ENCODE measurements around the gene DUSP28. TPM values are rescaled to one million over a fixed set of nuclear protein-coding genes. Genes with fewer than 3 reads are reported as not detected.

Gene DUSP28
- total RNA-seq, 1 experiment from 2014 or later: 8.0 TPM

DNA sequence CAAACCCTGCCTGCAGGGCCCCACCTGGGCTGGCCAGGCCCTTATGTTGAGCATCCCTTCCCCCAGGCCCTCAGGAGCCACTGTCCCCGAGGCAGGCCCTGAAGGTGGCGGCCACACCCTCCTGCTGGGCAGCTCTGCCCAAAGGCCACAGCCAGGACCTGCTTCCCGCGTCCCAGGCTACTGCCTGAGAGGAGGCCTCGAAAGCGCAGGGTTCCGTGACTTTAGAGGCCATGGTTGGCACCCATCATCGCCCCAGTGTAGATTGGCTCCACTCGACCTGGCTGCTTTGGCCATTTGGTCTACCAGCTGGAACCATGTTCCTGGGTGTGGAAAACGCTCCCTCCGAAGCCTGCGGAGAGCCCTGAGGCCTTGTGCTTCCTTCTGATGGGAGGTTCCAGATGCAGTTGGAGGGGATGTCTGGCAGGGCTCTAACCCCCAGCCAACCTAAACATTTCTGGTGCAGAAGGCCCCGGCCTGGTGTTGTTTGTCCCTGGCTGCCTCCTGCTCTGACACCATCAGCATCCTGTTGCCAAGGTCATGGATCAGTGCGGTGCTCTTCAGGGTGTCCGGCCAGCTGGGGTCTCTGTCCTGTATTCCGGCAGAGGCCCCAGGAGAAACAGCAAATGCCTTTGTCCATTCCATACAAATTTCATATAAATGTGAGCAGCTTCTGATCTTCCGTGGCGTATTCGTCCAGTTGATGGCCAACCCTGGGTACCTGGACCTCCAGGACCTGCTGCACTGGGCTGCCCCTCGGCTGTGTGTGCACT is 41.1 kb downstream of the DUSP28 start:
- in situ Hi-C loops (cut with HindIII; ENCODE audit: low pct_unique_long_range_greater_than_20kb, low sequenced_read_pairs): no loop called here
- DNase-seq (ENCODE audit: low read depth, low spot score): no peak

DNA sequence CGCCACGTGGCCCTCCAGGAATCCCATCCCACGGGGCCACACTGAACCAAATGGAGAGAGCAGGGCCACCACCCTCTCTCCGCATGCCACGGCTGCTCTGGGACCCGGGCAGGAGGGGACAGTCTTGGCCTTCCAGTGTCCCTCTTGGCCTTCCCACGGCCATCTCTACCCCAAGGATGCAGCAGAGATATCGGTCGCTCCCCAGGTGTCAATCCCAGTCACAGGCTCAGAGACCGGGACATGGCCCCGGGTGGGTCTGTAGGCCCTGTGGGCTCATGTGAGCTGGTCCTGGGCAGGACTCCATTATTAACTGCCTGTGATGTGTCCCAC is 41.6 kb downstream of the DUSP28 start:
- in situ Hi-C loops (cut with HindIII; ENCODE audit: low pct_unique_long_range_greater_than_20kb, low sequenced_read_pairs): no loop called here
- no peak for DNase-seq (ENCODE audit: low read depth, low spot score)

DNA sequence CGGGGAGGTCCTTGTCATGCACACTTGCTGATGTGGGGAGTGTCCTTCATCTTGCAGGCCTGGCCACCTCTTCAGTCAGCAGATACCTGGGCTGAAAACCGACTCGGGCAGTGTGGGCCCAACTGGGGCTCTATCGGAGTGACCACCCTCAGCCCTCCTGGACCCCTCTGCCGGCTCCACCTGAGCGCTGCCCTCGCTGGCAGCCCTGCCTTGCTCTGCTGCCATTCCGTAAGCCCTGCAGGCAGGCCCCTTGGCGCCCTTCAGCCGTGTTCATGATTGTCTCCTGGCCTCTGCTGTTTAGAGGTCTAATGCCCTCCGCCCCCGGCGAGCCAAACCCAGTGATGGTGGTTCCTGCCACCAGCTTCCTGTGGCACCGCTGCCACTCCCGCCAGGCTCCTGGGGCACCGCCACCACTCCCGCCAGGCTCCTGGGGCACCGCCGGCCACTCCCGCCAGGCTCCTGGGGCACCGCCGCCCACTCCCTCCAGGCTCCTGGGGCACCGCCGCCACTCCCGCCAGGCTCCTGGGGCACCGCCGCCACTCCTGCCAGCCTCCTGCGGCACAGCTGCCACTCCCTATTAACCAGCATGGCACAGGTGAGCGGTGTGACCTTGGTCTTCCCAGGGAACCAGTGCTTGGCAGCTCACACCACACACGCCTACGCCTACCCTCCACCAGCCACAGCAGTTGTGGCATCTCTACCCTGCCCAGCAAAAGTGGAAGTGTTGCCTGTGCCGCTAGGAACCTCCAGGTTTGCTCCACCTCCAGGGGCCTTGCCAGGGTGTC is 42.3 kb downstream of the DUSP28 start:
- in situ Hi-C loops (cut with HindIII; ENCODE audit: low pct_unique_long_range_greater_than_20kb, low sequenced_read_pairs): no loop called here
- DNase-seq (ENCODE audit: low read depth, low spot score): no peak

DNA sequence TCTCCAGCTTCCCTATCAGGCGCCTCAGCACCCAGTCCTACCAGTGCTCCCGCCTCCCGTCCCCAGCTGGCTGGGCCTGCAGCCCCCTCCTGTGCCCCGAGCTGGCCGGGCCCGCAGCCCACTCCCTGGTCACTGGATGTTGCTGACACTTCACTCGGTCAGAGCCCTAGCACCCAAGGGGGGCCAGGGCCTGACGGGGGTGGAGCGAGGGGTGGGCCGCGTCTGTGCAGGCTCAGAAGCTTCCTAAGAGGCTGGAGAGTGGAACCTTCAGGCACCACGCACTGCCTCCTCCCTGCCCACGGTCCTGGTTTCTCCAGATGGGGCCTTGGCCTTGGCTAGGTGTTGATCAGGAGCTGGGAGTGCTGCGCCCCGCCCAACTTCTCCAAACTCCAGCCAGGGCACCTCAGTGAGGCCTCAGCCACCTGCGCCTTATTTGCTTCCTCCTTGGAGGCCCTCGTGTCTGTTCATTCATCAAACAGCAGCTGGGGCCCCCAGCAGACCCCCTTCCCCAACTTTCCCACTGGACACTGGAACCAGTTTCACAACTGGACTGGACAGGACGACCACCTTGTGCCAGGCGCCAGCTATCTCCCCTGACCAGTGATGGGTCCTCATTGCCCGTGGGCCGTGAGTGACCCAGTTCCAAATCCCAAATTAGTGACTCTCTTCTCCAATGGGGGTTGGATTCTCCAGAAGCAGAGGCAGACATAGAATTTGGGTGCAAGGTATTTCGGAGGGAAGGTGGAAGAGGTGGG is 43.1 kb downstream of the DUSP28 start:
- no peak for DNase-seq (ENCODE audit: low read depth, low spot score)
- in situ Hi-C loops (cut with HindIII; ENCODE audit: low pct_unique_long_range_greater_than_20kb, low sequenced_read_pairs): no loop called here

DNA sequence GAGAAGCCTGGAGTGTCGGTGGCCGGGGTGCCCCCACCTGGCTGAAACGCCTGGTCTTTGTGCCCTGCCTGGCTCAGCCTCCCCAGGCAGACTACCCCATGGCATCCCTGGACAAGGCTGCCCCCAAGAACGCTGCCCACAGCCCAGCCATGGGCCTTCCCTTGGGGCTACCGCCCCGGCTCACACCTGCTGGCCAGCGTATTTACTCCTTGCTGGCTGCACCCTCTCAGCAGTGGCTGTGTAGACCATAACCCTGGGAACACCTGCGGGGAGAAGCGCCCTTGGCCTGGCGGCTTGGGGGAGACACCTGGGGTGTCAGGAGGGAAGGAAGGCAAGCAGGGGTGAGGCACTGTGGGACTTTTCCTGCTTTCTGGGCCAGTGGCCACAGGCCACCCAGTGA is 43.7 kb downstream of the DUSP28 start:
- in situ Hi-C loops (cut with HindIII; ENCODE audit: low pct_unique_long_range_greater_than_20kb, low sequenced_read_pairs): no loop called here
- no peak for DNase-seq (ENCODE audit: low read depth, low spot score)

DNA sequence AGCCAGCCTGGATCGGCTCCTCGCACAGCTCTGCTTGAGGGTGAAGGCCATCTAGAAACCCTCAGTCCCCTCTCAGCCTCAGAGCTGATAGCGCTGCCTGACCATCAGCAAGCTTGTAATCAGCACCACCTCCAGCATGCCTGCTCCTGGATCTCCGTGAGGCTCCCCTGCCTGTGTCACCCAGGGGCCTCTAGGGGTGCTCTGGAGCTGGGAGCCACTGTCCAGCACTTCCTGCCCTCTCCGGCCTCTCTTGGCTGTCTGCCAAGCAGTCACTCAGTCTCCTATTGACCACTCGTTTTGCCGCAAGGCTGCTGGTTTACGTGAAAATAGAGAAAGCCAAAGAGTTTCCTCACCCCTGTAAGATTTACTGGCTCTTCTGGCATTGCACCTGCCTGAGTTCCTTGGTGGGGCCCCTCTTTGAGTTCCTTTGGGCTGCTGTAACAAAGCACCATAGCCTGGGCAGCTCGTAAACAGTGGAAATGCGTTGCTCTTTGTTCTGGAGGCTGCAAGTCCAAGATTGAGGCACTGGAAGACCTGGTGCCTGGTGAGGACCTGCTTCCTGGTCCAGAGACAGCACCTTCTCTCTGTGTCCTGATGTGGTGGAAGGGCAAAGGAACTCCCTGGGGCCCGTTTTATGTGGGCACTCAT is 44.3 kb downstream of the DUSP28 start:
- peak; percentile 75 for DNase-seq (ENCODE audit: low read depth, low spot score)
- in situ Hi-C loops (cut with HindIII; ENCODE audit: low pct_unique_long_range_greater_than_20kb, low sequenced_read_pairs): no loop called here

DNA sequence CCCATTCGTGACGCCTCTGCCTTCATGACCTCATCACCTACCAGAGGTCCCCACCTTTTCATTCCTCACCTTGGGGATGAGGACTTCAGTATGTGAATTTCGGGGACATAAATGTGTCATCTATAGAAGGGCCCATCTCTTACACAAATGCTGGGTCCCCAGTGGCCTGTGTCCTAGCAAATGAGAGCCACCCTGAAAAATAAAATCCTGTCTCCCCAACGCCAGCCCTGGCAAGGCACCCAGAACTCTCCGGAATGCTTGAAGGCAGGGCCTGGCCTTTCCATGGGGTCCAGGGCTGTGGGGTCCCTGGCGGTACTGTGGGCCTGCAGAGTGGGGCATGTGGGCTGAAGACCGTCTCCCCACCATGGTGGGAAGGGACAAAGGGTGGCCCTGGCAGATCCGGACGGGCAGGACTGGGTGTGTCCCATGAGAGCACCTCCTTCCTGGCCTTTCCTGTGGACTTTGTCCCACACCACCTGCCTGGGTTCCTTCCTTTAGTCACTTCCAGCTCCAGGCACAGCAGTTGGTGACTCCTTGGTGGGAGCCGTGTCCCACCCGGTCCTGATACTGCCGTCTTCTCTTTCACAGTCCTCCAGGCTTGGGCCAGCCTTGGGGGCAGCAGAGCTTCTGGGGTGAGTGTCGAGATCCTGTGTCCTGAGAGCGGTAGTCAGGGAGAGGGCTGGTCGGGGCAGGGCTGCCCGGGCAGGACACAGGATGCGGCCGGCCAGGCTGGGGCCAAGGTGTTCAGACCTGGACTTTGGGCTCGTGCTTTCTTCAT is 45.0 kb downstream of the DUSP28 start:
- in situ Hi-C loops (cut with HindIII; ENCODE audit: low pct_unique_long_range_greater_than_20kb, low sequenced_read_pairs): no loop called here
- no peak for DNase-seq (ENCODE audit: low read depth, low spot score)

DNA sequence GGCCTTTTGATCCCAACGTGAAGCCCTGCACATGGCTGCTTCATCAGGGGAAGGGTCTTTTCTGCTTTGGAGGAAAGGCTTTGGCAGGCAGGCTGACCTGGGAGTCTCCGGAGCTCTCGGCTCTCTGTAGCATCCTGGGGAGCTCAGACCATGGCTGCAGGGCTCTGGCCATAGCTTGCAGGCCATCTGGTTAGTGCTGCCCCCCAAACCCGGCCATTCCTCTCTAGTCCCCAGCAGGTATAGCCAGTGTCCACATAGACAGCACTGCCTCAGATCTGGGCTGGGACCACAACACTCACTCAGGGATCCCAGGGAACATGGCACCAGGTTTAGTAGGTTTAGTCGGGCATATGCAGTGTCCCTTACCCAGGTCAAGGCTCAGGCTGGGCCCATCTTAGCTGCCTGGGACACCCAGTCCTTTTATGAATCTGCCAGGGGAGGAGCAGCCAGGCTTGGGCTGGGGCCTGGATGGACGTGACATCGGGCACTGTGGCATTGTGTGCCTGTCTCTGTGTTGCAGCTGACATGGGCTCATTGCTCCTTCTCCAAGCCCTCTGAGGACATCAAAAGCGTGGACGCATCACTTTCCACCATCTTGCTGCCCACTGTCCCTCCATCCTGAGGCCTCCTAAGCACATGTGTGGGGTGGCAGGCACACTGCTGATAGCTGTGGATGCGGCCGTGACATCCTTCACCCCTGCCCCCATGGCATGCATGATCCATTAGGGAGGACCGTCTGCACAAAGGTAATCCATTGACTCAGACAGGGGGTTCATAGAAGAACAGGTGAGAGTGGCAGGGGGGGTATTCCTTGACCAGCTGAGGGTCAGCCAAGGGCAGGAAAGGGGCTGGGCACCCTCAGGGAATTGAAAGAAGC is 45.9 kb downstream of the DUSP28 start:
- DNase-seq (ENCODE audit: low read depth, low spot score): no peak
- in situ Hi-C loops (cut with HindIII; ENCODE audit: low pct_unique_long_range_greater_than_20kb, low sequenced_read_pairs): no loop called here

DNA sequence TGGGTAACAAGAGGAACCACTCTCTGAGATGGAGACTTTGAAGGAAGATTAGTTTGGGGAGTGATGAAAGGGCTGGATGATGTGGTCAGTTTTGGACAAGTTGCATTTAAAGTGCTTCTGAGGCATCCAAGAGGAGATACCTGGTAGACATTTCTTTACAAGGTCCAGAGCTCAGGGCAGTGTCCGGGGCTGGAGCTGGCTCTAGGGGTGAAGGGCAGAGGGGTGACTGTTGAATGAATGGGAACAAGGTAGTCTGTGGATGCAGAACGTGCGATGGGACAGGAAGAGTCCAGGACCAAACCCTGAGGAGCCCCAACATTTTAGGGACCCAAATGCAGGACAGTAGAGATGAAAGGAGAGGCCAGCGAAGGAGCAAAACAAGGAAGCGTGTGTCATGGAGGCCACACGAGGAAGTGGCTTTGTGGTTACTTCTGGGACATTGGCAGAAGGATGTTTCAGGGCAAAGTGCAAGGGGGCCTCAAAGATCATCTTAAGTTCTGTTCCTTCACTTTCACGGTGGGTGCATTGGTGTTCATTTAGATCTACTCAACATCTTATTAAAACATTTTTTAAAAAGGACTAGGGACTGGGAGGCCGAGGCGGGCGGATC is 51.5 kb downstream of the DUSP28 start:
- in situ Hi-C loops (cut with HindIII; ENCODE audit: low pct_unique_long_range_greater_than_20kb, low sequenced_read_pairs): no loop called here
- no peak for DNase-seq (ENCODE audit: low read depth, low spot score)

Other genes starting within 250 kb of the DUSP28 start
- 4.9 and 5.8 TPM in 2 replicates for gene GPC1, start 124.7 kb upstream of the DUSP28 start, total RNA-seq (2014; rRNA removed; shearing (Covaris generic))
- gene ANKMY1, start 2.4 kb upstream of the DUSP28 start, total RNA-seq (2014; rRNA removed; shearing (Covaris generic)): 5.2 and 9.7 TPM in 2 replicates
- 19.0 and 19.7 TPM in 2 replicates for gene RNPEPL1, start 8.1 kb downstream of the DUSP28 start, total RNA-seq (2014; rRNA removed; shearing (Covaris generic))
- 15.5 and 20.7 TPM in 2 replicates for gene CAPN10, start 26.4 kb downstream of the DUSP28 start, total RNA-seq (2014; rRNA removed; shearing (Covaris generic))
- 0.05 TPM in 1 of 2 replicates, not detected in the other for gene GPR35, start 65.1 kb downstream of the DUSP28 start, total RNA-seq (2014; rRNA removed; shearing (Covaris generic))
- not detected in 2 replicates for gene AQP12B, start 122.5 kb downstream of the DUSP28 start, total RNA-seq (2014; rRNA removed; shearing (Covaris generic))
- not detected in 2 replicates for gene AQP12A, start 131.5 kb downstream of the DUSP28 start, total RNA-seq (2014; rRNA removed; shearing (Covaris generic))